GM12872 (cell line): ENCODE data around the gene ACY1.

Source experiments
- TF ChIP-seq, protein P1 (sequence below): IDR thresholded peaks from 3 replicates; pipeline ENCODE4 v1.5.1; 2011; ENCODE audit warnings: low read depth, mild to moderate bottlenecking, low read length, moderate library complexity; ENCODE audit not compliant: insufficient read depth

Gene ACY1

DNA sequence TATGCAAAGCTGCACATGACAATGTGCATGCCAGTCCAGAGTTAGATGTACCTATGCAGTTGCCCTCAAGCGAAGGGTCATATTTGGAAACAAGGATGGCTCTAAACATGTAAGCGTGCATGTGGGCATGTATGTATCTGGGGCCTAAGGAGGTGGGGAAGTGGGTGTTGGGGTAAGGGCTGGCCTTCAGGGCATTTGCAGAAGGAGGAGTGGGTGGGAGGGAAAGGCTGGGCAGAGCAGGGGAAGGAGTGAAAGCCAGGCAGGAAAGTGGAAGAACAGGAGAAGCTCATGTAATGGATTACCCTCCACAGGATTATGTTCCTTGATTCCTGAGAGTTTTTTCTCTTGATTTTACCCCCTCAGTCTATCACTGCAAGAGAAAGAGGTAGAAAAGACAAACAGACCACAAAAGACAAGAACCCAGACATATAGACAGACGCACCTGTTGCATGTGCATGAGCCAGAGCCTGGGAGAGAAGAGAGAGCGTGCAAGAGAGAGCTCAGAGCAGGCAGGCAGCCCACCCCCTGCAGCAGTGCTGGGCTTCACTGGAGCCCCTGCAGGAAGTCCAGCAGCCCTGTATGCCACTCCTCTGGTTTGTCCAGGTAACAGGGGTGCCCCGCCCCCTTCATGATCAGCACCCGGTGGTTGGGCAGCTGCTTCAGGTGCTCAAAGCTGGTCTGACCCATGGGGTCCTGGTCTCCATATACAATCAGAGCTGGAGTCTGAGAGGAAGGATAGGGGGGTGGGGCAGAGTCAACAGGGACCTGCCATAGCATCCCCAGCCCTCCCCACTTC lies 14.3 kb upstream of the ACY1 start:
- TF ChIP-seq, protein P1, sequence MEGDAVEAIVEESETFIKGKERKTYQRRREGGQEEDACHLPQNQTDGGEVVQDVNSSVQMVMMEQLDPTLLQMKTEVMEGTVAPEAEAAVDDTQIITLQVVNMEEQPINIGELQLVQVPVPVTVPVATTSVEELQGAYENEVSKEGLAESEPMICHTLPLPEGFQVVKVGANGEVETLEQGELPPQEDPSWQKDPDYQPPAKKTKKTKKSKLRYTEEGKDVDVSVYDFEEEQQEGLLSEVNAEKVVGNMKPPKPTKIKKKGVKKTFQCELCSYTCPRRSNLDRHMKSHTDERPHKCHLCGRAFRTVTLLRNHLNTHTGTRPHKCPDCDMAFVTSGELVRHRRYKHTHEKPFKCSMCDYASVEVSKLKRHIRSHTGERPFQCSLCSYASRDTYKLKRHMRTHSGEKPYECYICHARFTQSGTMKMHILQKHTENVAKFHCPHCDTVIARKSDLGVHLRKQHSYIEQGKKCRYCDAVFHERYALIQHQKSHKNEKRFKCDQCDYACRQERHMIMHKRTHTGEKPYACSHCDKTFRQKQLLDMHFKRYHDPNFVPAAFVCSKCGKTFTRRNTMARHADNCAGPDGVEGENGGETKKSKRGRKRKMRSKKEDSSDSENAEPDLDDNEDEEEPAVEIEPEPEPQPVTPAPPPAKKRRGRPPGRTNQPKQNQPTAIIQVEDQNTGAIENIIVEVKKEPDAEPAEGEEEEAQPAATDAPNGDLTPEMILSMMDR: no peak

DNA sequence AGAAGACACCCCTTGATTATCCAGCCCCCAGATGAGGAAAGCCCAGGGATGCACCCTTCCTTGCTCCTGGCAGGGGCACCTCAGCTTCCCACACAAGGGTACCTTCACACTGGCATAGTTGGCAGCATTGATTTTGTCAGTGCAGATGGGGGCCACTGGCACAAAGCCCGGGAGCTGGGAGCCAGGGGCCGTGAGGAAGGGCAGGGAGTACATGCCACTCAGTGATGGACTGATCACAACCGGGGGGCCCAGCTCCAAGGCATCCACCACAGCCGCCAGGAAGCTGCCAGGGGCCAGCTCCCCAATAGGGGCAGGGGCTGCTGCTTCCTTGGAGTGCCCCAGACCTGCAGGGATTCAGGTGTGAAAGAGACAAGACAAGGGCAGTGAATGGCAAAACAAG lies 13.5 kb upstream of the ACY1 start:
- TF ChIP-seq, protein P1: no peak

DNA sequence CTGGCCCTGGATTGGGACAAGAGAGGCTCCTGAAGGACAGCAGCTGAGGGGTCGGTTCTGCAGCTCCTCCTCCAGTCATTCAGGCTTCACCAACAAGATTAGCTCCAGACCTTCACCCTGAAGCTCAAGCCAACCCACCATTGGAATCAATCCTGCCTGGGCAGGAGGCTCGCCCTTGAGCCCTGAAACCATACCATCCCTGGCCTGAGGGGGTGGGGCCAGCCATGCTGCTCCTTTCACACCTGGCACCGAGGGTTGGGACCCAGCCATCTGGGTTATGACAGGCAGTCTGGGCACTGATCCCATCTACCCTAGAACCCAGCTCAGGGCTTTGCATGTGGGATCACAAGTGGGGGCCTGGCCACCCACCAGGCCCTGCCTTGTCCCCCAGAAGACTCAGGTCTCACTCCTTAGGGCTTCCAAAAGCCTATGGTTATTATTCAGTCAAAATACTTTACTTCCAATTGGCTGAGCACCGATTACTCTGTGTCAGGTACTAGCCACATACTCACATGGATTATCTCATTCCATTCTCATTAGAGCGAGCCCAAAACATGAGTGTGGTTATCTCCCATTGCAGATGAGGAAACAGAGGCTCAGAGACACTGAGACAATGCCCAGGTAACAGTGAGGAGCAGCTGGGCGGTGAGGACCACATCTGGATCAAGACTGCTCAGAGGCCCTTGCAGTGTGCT lies 12.6 kb upstream of the ACY1 start:
- TF ChIP-seq, protein P1: no peak

DNA sequence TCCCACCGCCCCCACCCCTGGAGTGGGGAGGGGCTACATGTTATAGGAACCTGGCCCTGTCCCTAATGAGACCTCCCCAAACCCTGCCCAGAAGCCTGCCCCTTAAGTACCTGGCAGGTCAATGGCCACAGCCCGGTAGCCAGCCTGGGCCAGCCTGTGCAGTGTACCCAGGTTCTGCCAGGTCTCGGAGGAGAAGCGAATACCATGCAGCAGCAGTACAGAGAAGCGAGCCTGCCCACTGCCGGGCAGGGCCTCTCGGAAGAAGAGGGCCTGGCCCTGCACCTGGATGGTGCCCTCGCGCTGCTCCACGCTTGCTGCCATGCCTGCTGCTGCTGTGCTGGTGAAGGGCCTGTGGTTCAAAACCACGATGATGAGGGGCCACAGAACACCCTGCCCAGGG lies 12.0 kb upstream of the ACY1 start:
- TF ChIP-seq, protein P1: no peak

DNA sequence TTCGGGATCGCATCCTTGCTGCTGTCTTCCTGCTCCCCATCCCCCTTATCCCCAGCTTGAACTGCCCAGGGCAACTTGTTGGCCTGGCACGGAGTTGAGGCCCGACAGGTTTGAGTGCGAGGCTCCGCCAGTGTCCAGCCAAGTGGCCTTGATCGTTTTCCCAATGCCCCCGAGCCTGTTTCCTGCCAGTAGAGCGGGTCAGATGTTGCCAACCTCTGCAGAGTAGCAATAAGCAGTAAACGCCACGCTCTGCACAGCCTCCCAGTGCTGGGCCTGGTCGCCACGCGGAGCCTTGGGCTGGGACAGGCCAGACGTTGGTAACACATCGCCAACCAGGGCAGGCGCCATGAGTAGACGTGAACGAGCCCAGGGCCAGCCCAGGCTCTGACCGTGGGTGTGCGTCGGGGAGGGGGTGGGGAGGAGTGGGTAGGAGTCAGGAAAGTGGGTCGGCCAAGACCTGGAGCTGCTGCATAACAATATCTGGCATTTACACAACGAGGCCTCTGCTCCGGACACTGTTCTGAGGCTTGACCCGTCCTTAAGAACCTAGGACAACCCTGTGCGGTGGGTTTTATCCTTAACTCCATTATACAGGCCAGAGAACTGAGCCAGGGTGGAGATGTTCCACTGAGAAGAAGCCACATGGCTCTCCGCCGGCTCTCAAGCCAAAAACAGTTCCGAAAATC lies 8.9 kb upstream of the ACY1 start:
- TF ChIP-seq, protein P1: 0 out of 3 replicates have a peak, but pooled peaks have one; percentile 5

DNA sequence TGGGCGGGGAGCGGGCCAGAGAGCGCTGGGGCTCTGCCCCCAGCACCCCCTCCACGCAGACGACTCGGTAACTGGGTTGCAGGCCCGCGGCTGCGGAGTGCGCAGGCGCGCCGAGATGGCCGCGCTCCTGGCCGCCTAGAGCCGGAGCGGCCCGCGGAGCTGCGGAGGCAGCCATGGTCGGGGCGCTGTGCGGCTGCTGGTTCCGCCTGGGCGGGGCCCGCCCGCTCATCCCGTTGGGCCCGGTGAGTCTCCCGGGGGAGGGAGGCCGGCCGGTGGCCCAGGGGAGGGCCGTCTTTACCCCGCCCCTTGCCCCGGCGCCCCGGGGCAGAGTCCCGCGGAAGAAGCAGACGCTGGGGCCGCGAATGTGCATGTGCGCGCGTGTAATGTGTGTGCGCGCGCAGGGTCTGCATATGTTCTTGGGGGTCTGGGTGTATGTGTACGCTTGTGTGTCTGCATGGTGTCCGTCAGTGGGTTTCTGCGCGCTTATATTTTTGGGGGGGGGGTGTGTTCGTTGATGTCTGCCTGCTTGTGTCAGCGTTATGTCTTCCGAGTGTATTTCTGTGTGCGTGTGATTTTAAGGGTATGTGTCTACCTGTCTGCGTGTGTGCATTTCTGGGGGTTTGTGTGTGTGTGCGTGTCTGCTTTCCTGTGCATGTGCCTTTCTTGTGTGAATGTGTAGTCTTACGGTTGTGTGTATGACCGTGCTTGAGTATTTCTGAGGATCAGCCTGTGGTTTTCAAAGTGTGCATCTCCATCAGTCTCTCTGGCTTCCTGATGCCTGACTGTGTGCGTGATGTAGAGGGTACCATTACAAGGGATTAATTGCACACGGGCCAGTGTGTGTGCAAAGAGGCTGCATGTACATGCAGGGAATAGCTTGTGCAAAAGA lies 8.1 kb upstream of the ACY1 start, which contains the start of gene ABHD14A:
ABHD14A (plus strand) TSS at position 102 of the 889 bp plus-strand sequence; CDS start at position 174, 72 bp downstream.
- TF ChIP-seq, protein P1: no peak
